K562 (cell line): ENCODE measurements around the gene PLK1. TPM values are rescaled to one million over a fixed set of nuclear protein-coding genes. Genes with fewer than 3 reads are reported as not detected.

Experiments used
- CBX3 ChIP-seq, 2 experiments: IDR thresholded peaks; 1 replicate in 1 of 2; 2 replicates in 1 of 2; pipeline ENCODE4 v1.6.1; 2012; ENCODE audit warnings: inconsistent platforms in 2 of 2, low read length in 2 of 2, borderline replicate concordance in 1 of 2, control low read depth in 1 of 2
- CHD7 ChIP-seq: fragments of 200-600 bp; sonication (generic); IDR thresholded peaks from one replicate; pipeline ENCODE4 v1.6.1; 2012; ENCODE audit warnings: mild to moderate bottlenecking, low read depth, low read length, inconsistent platforms
- FOXA3 ChIP-seq, 2 experiments: fragments of 450-650 bp in 1 of 2; sonication (generic) in 1 of 2; formaldehyde crosslinking; IDR thresholded peaks in 1 of 2; conservative IDR thresholded peaks in 1 of 2; 2 replicates each; pipeline versions ENCODE4 v1.4.0 to v1.8.0; 2020 to 2022; ENCODE audit warnings: mild to moderate bottlenecking in 2 of 2, missing genetic modification reagents in 1 of 2
- HDGF ChIP-seq: fragments of 450-650 bp; IDR thresholded peaks from 2 replicates; pipeline ENCODE4 v1.6.1; 2016
- MAFF ChIP-seq: IDR thresholded peaks from 2 replicates; pipeline ENCODE4 v1.6.1; 2012; ENCODE audit warnings: low read length, improper control_type of control experiment
- NR2C1 ChIP-seq, 2 experiments: fragments of 450-650 bp; IDR thresholded peaks; 2 replicates each; pipeline ENCODE4 v1.6.1; 2017; ENCODE audit warnings: mild to moderate bottlenecking in 2 of 2, antibody characterized with exemption in 1 of 2, inconsistent platforms in 1 of 2, missing compliant biosample characterization in 1 of 2, missing genetic modification characterization in 1 of 2
- THAP12 ChIP-seq: fragments of 250-450 bp; sonication (Bioruptor Pico); IDR thresholded peaks from 2 replicates; pipeline ENCODE4 v1.9.0; 2021; ENCODE audit warnings: mild to moderate bottlenecking, inconsistent platforms
- ZBTB33 ChIP-seq: sonication (generic); formaldehyde crosslinking; IDR thresholded peaks from 2 replicates; pipeline ENCODE4 v1.8.1; 2023; ENCODE audit warnings: mild to moderate bottlenecking, missing genetic modification reagents
- ZNF551 ChIP-seq: fragments of 250-450 bp; sonication (Bioruptor Pico); IDR thresholded peaks from 2 replicates; pipeline ENCODE4 v1.5.0; 2021; ENCODE audit warnings: mild to moderate bottlenecking, moderate library complexity
- ZNF696 ChIP-seq: fragments of 250-450 bp; sonication (Bioruptor Pico); conservative IDR thresholded peaks from 2 replicates; pipeline ENCODE4 v1.4.0; 2020; ENCODE audit warnings: mild to moderate bottlenecking, moderate library complexity
- polyA plus RNA-seq, 8 experiments: library from polyadenylated mRNA; depleted of rRNA in 4 of 8; stranded (reverse) in 5 of 8; unstranded in 3 of 8; fragments of >200 nt; fragmentation: Nextera tagmentation in 2 of 8; fragmentation: Illumina TruSeq in 1 of 8; extraction: Ambion mirVana in 2 of 8; extraction: Trizol in 1 of 8; gene quantifications; 2 replicates each; pipeline versions ENCODE4 v1.2.1 to v1.2.3, GENCODE V29; 2011 to 2014; ENCODE audit warnings: inconsistent platforms in 1 of 8, missing spikeins in 1 of 8
- total RNA-seq, 7 experiments: library from RNA; depleted of rRNA in 6 of 7; stranded (reverse); fragments of >200 nt in 6 of 7; fragmentation: Illumina TruSeq in 2 of 7; extraction: Trizol in 2 of 7; gene quantifications; 2 replicates each; pipeline versions ENCODE4 v1.2.1 to v1.2.3, GENCODE V29; 2011 to 2021; ENCODE audit warnings: low replicate concordance in 1 of 7

Gene PLK1
- total and polyA plus RNA-seq, 9 of the 15 experiments (the other 6 are each of a cell fraction or from before 2014, with no cell fraction given): 13.6 to 212 (median 45.5) TPM

GRCh38 chr16:23667355-23667659 is 11.4 kb upstream of the PLK1 start (continued):
- TF ChIP-seq CHD7: no peak
- TF ChIP-seq FOXA3 (CRISPR knock-in tag; conservative IDR thresholded peaks at IDR 0.05 in 1 of 2, IDR thresholded peaks at IDR 0.05 in 1 of 2): no peak
- no peak for TF ChIP-seq MAFF
- TF ChIP-seq ZBTB33 (CRISPR knock-in tag): no peak
- no peak for TF ChIP-seq ZNF551
- TF ChIP-seq ZNF696 (CRISPR knock-in tag): no peak
- TF ChIP-seq NR2C1 (IDR thresholded peaks at IDR 0.05): no peak
- TF ChIP-seq NR2C1 (tag; IDR thresholded peaks at IDR 0.05): no peak
- TF ChIP-seq HDGF: no peak
- TF ChIP-seq THAP12 (CRISPR knock-in tag): no peak
- TF ChIP-seq CBX3 (IDR thresholded peaks at IDR 0.05; ENCODE audit: borderline replicate concordance in 1 of 2, low read length in 2 of 2): peak in 1 of 2 experiments; percentile 39; a peak in 1 of 3 replicates
